GM19193 (cell line): ENCODE data around the gene SELENOT.

Experiments used
- POLR2A ChIP-seq: IDR thresholded peaks from 4 replicates; pipeline ENCODE4 v1.6.1; 2011; ENCODE audit not compliant: insufficient read depth, insufficient read length; ENCODE audit errors: extremely low read depth

Gene SELENOT

GRCh38 chr3:150626148-150626930 lies 23.2 kb downstream of the SELENOT start:
- no peak for TF ChIP-seq POLR2A

GRCh38 chr3:150627557-150627956 lies 24.4 kb downstream of the SELENOT start:
- no peak for TF ChIP-seq POLR2A

GRCh38 chr3:150631515-150632221 lies 28.5 kb downstream of the SELENOT start:
- no peak for TF ChIP-seq POLR2A

- TF ChIP-seq POLR2A: no peak
Measured at GRCh38 chr3:150635076-150635475, 32.0 kb downstream of the SELENOT start.

GRCh38 chr3:150635526-150635925 lies 32.4 kb downstream of the SELENOT start:
- TF ChIP-seq POLR2A: no peak

GRCh38 chr3:150636258-150636657 lies 33.1 kb downstream of the SELENOT start:
- no peak for TF ChIP-seq POLR2A

GRCh38 chr3:150639262-150639661 lies 36.1 kb downstream of the SELENOT start:
- TF ChIP-seq POLR2A: no peak

- TF ChIP-seq POLR2A: no peak
Measured at GRCh38 chr3:150640256-150640655, 37.1 kb downstream of the SELENOT start.

GRCh38 chr3:150653110-150653561 lies 50.0 kb downstream of the SELENOT start:
- TF ChIP-seq POLR2A: no peak

GRCh38 chr3:150656316-150656715 lies 53.2 kb downstream of the SELENOT start:
- no peak for TF ChIP-seq POLR2A

- TF ChIP-seq POLR2A: no peak
Measured at GRCh38 chr3:150662410-150663200, 59.5 kb downstream of the SELENOT start.

- TF ChIP-seq POLR2A: no peak
Measured at GRCh38 chr3:150663461-150663860, 60.3 kb downstream of the SELENOT start.

GRCh38 chr3:150666167-150666566 lies 63.0 kb downstream of the SELENOT start:
- no peak for TF ChIP-seq POLR2A

GRCh38 chr3:150673966-150674365 lies 70.8 kb downstream of the SELENOT start:
- TF ChIP-seq POLR2A: no peak

- no peak for TF ChIP-seq POLR2A
Measured at GRCh38 chr3:150675587-150675986, 72.5 kb downstream of the SELENOT start.
